Measurements from ENCODE around the gene KRT17. TPM values are rescaled to one million over a fixed set of nuclear protein-coding genes. Genes with fewer than 3 reads are reported as not detected.
A peak's percentile ranks its signal among the peaks of the same experiment; 100 is the strongest.
"Not testable (repeated sequence)": the region's sequence is repeated elsewhere in the genome, so short reads cannot be mapped to it uniquely, and the experiment has no call there.

KRT17 gene
- total RNA-seq, 1 donor from 2014 or later: not detected

DNA sequence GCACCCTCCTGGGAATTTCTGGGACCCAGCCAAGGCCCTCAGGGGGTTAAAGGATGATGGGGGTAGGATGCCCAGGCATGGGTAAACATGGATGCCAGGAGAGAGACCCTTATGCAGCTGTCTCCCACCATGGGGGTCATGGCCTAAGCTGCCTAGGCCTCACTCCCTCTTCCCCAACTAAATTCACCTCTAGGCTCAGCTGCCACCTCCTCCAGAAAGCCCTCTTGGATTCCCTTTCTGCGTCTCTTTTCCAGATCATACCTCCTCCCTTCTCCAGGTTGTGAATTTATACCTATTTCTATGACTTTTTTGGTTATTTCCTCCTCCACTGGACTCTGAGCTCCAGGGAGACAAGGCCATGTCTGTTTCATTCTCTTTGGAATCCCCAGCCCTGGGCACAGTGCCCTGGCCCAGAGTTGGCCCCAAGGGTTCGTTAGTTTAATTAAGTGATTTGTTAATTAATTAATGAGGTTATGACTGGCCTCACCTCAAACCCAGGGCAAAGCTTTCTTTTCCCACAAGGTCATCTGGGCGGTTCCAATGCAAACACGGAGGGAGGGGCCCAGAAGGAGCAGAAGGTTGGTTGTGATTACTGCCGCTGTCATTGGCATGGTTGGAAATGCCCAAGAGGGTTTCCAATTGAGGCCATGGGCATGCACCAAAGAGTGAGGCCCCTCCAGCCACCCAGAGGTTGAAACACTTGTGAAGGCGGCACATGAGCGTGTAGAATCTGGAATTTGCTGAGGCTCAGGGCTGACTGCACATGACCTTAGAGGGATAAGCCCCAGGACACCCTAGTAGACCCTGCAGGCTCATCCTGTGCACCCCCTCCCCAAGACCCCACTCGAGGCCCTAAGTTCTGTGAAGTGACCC, 6.9 kb upstream of the KRT17 start:
- no peak for DNase-seq (ENCODE audit: low spot score)
- H3K27me3 Mint-ChIP-seq (ENCODE audit: insufficient read depth, low read depth): no peaks in the 10 kb centered on the region
- H3K79me2 ChIP-seq (ENCODE audit: low read depth): no peaks in the 10 kb centered on the region
- no peak overlapping the region for H3K27ac Mint-ChIP-seq
- no peaks in the 10 kb centered on the region for H3K9me3 Mint-ChIP-seq
- no peak overlapping the region for H3K27ac ChIP-seq
- H3K36me3 ChIP-seq: no peaks in the 10 kb centered on the region
- no peak overlapping the region for H2AFZ ChIP-seq (replicated peaks)
- no peaks in the 10 kb centered on the region for H3K9me3 ChIP-seq (ENCODE audit: low read depth)
- H3K4me1 Mint-ChIP-seq: peaks cover 14% of the 10 kb centered on the region
- H3K36me3 Mint-ChIP-seq: no peaks in the 10 kb centered on the region
- H3F3A ChIP-seq (ENCODE audit: low read depth): peaks cover 8% of the 10 kb centered on the region
- H3K27me3 ChIP-seq: no peaks in the 10 kb centered on the region
- no peaks in the 10 kb centered on the region for H4K20me1 ChIP-seq (ENCODE audit: low read depth)
- H3K4me3 ChIP-seq: no peak overlapping the region
- H3K9ac ChIP-seq: no peak overlapping the region
- TF ChIP-seq, protein P1, sequence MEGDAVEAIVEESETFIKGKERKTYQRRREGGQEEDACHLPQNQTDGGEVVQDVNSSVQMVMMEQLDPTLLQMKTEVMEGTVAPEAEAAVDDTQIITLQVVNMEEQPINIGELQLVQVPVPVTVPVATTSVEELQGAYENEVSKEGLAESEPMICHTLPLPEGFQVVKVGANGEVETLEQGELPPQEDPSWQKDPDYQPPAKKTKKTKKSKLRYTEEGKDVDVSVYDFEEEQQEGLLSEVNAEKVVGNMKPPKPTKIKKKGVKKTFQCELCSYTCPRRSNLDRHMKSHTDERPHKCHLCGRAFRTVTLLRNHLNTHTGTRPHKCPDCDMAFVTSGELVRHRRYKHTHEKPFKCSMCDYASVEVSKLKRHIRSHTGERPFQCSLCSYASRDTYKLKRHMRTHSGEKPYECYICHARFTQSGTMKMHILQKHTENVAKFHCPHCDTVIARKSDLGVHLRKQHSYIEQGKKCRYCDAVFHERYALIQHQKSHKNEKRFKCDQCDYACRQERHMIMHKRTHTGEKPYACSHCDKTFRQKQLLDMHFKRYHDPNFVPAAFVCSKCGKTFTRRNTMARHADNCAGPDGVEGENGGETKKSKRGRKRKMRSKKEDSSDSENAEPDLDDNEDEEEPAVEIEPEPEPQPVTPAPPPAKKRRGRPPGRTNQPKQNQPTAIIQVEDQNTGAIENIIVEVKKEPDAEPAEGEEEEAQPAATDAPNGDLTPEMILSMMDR (IDR thresholded peaks at IDR 0.05): no peak
- TF ChIP-seq EZH2phosphoT487 (IDR thresholded peaks at IDR 0.05): no peak
- no peak overlapping the region for H3K4me3 Mint-ChIP-seq
- no peak overlapping the region for H3K4me2 ChIP-seq
- H3K4me1 ChIP-seq: no peaks in the 10 kb centered on the region

DNA sequence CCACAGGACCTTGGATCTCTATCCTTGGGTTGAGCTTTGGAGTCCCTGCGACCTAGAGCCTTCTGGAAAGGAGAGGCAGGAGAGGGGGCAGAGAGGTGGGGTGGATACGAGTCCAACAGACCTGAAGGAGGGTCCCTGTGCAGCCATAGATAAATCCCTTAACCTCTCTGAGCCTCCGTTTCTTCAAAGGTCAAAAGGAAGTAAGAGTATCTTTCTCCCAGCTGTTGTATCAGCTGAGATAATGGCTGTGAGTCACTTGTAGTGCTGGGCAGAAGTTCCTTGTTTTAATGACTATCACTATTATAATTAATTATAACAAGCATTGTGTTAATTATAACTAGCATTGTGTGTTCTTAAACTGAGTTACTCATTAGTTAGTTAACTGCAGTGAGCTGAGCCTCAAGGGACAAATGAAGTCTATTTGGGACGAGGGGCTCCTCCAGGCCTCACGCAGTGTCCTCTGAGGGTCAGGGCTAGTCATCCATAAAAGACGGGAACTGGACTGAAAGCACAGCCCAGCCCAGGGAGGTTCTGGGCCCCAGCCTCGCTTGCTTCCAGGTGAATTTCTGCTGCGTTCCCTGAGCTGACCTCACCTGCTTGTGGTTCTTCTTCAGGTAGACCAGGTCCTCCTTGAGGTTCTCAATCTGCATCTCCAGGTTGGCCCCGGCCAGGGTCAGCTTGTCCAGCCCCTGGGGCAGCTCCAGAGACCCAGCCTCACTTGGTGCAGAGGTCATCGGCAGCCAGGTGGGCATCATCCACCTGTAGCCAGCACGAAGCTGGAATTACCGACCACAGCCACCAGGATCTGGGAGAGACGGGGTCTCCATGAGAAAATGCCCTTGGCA, 5.7 kb upstream of the KRT17 start:
- no peaks in the 10 kb centered on the region for H3K9me3 Mint-ChIP-seq
- no peaks in the 10 kb centered on the region for H3K27me3 Mint-ChIP-seq (ENCODE audit: insufficient read depth, low read depth)
- H3K4me1 ChIP-seq: no peaks in the 10 kb centered on the region
- H3K79me2 ChIP-seq (ENCODE audit: low read depth): no peaks in the 10 kb centered on the region
- TF ChIP-seq EZH2phosphoT487 (IDR thresholded peaks at IDR 0.05) (no peak), EZH2 (IDR thresholded peaks at IDR 0.05) (no peak)
- TF ChIP-seq, protein P1 (IDR thresholded peaks at IDR 0.05): no peak
- no peaks in the 10 kb centered on the region for H4K20me1 ChIP-seq (ENCODE audit: low read depth)
- no peak overlapping the region for H3K4me3 ChIP-seq
- H3K36me3 ChIP-seq: no peaks in the 10 kb centered on the region
- DNase-seq (ENCODE audit: low spot score): no peak
- H3K27me3 ChIP-seq: no peaks in the 10 kb centered on the region
- no peak overlapping the region for H3K4me3 Mint-ChIP-seq
- H2AFZ ChIP-seq (replicated peaks): no peak overlapping the region
- no peak overlapping the region for H3K4me2 ChIP-seq
- H3K9me3 ChIP-seq (ENCODE audit: low read depth): no peaks in the 10 kb centered on the region
- H3K9ac ChIP-seq: no peak overlapping the region
- no peak overlapping the region for H3K27ac Mint-ChIP-seq
- H3F3A ChIP-seq (ENCODE audit: low read depth): peaks cover 7% of the 10 kb centered on the region
- H3K4me1 Mint-ChIP-seq: peaks cover 7% of the 10 kb centered on the region
- H3K36me3 Mint-ChIP-seq: no peaks in the 10 kb centered on the region
- no peak overlapping the region for H3K27ac ChIP-seq

- Histone ChIP-seq H3K9ac (no peak overlapping the region), H4K20me1 (ENCODE audit: low read depth) (no peaks in the 10 kb centered on the region), H3K9me3 (ENCODE audit: low read depth) (no peaks in the 10 kb centered on the region), H3K4me2 (no peak overlapping the region), H3K36me3 (no peaks in the 10 kb centered on the region), H3K4me1 (no peaks in the 10 kb centered on the region), H3K27me3 (no peaks in the 10 kb centered on the region), H3K79me2 (ENCODE audit: low read depth) (no peaks in the 10 kb centered on the region), H3K4me3 (no peak overlapping the region), H3K27ac (no peak overlapping the region), H2AFZ (replicated peaks) (no peak overlapping the region), H3F3A (ENCODE audit: low read depth) (peaks cover under 1% of the 10 kb centered on the region)
- Mint-ChIP-seq H3K36me3 (no peaks in the 10 kb centered on the region), H3K27me3 (ENCODE audit: insufficient read depth, low read depth) (no peaks in the 10 kb centered on the region), H3K27ac (peak overlapping the region; percentile 74), H3K4me1 (peaks cover 5% of the 10 kb centered on the region), H3K9me3 (no peaks in the 10 kb centered on the region), H3K4me3 (no peak overlapping the region)
- TF ChIP-seq EZH2 (IDR thresholded peaks at IDR 0.05): no peak
- TF ChIP-seq, protein P1 (IDR thresholded peaks at IDR 0.05): no peak
- TF ChIP-seq EZH2phosphoT487 (IDR thresholded peaks at IDR 0.05): no peak
- DNase-seq (ENCODE audit: low spot score): no peak
Observed at GRCh38 chr17:41629316-41629715, 4.9 kb upstream of the KRT17 start.

DNA sequence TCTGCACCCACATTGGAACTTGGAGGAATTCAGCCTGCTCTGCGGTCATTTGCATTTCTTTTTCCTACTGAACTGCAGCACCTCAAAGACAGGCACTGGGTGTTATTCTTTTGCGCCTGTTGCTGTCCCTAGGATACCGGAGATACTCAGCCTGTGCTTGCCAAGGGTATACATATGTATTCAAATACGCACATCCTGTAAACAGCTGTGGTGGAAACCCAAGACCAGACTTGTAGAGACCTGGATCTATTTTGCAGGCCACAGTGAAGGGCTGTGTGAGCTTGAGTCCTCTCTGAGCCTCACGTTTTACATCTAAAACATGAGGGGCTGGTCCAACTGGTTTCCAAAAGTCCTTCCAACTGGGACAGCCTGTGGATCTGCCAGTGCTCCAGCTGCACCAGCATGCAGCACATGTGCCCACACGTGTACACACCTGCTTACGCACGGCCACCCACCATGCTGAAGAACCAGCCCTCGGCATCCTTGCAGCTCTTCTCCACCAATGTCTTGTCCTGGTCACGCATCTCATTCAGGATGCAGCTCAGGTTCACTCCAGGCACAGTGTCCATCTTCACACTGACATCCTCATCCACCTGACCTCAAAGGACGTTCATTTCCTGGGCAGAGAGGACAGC, 4.4 kb upstream of the KRT17 start:
- not testable (repeated sequence) for H3K27ac Mint-ChIP-seq; H3K4me3 ChIP-seq; H3K27me3 ChIP-seq; H3K27me3 Mint-ChIP-seq (ENCODE audit: insufficient read depth, low read depth); H3K9me3 ChIP-seq (ENCODE audit: low read depth); DNase-seq (ENCODE audit: low spot score); H4K20me1 ChIP-seq (ENCODE audit: low read depth); H3K9ac ChIP-seq; H3K4me1 ChIP-seq; H3K79me2 ChIP-seq (ENCODE audit: low read depth); H3K36me3 ChIP-seq; H3K36me3 Mint-ChIP-seq; H3K27ac ChIP-seq; H3K4me3 Mint-ChIP-seq; H3F3A ChIP-seq (ENCODE audit: low read depth); H3K4me1 Mint-ChIP-seq; H2AFZ ChIP-seq (replicated peaks); H3K4me2 ChIP-seq; H3K9me3 Mint-ChIP-seq

DNA sequence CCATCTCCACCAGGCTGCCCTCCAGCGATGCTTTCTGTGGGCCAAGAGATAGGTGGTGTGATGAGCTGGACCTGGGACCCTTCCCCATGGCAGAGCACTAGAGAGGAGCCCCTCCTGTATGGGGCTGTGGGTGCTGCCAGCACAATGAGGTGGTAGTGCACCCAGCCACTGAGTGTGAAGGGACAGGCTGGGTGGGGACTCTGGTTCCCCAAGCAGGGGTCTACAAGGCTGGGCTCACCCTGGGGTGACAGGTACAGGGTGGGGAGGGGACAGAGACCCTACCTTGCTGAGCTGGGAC, 3.6 kb upstream of the KRT17 start:
- not testable (repeated sequence) for H3K4me1 ChIP-seq; H3K9me3 ChIP-seq (ENCODE audit: low read depth); H3K27ac ChIP-seq; H3K9me3 Mint-ChIP-seq; DNase-seq (ENCODE audit: low spot score); H3K4me3 Mint-ChIP-seq; H3K79me2 ChIP-seq (ENCODE audit: low read depth); H3K36me3 Mint-ChIP-seq; H3F3A ChIP-seq (ENCODE audit: low read depth); H3K27ac Mint-ChIP-seq; H3K4me3 ChIP-seq; H3K36me3 ChIP-seq; H3K27me3 Mint-ChIP-seq (ENCODE audit: insufficient read depth, low read depth); H3K27me3 ChIP-seq; H2AFZ ChIP-seq (replicated peaks); H3K4me1 Mint-ChIP-seq; H3K9ac ChIP-seq; H4K20me1 ChIP-seq (ENCODE audit: low read depth); H3K4me2 ChIP-seq

All from neural progenitor cell (in vitro differentiated cells).